Ectodermal cell (in vitro differentiated cells): Measurements from ENCODE around the gene CEP68.

Source experiments
- H3K27ac ChIP-seq: 2 replicates; pipeline ENCODE4 v1.7.0; 2013; ENCODE audit warnings: mild to moderate bottlenecking, low read depth, low read length; ENCODE audit not compliant: insufficient read depth, poor library complexity, severe bottlenecking
- H3K27me3 ChIP-seq: 2 replicates; pipeline ENCODE4 v1.7.0; 2013; ENCODE audit warnings: mild to moderate bottlenecking, low read length; ENCODE audit not compliant: insufficient read depth, control insufficient read depth, poor library complexity, severe bottlenecking
- H3K36me3 ChIP-seq: one replicate; pipeline ENCODE4 v1.7.0; 2013; ENCODE audit warnings: low read length; ENCODE audit not compliant: control insufficient read depth, insufficient read depth
- H3K4me1 ChIP-seq: one replicate; pipeline ENCODE4 v1.7.0; 2013; ENCODE audit warnings: low read length; ENCODE audit not compliant: control insufficient read depth, insufficient read depth
- H3K4me3 ChIP-seq: 2 replicates; pipeline ENCODE4 v1.7.0; 2013; ENCODE audit warnings: low read depth, low read length, control low read depth; ENCODE audit not compliant: insufficient read depth
- H3K9me3 ChIP-seq: 2 replicates; pipeline ENCODE4 v1.7.0; 2013; ENCODE audit warnings: mild to moderate bottlenecking, low read length, moderate library complexity; ENCODE audit not compliant: control insufficient read depth
- WGBS, 2 experiments: methylation state at CpG; one replicate each; pipeline ENCODE4 v1.1.7; 2013; ENCODE audit warnings: missing lambda C conversion rate in 2 of 2; 5-methylcytosine and 5-hydroxymethylcytosine counted together

The CEP68 gene

GRCh38 chr2:65079017-65079416 is 22.8 kb downstream of the CEP68 start:
- H3K9me3 ChIP-seq = no peaks in the 10 kb centered on the region
- H3K4me3 ChIP-seq = no peak overlapping the region
- H3K27me3 ChIP-seq = no peaks in the 10 kb centered on the region
- H3K4me1 ChIP-seq = no peaks in the 10 kb centered on the region
- H3K27ac ChIP-seq = no peak overlapping the region
- H3K36me3 ChIP-seq = peaks cover 27% of the 10 kb centered on the region
- WGBS, 2 experiments = 96% methylated on average over 6 of the region's 6 CpGs

DNA sequence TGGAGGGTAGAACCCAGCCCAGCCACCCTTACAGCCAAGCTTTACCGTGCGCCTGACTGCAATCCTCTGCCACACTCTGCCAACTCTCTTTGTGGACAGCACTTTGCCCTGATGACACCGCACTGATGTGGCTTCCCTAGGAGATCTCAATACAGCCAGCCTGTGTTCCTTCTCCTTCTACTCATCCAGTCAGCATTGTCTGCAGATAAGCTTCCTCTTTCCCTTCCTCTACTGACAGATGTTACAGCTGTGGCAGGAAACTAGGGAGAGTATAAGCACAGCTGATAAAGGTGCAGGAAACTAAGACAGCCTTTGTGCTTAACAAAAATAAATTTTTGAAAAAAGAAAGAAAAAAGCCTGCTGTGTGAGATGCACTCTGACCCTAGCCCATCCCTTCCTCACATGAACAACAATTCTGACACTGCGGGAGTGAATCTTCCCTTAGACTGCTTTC is 25.0 kb downstream of the CEP68 start:
- no peak overlapping the region for H3K4me3 ChIP-seq
- no peaks in the 10 kb centered on the region for H3K9me3 ChIP-seq
- no peaks in the 10 kb centered on the region for H3K4me1 ChIP-seq
- 93 to 94% methylated on average over 4 of the region's 4 CpGs for WGBS, 2 experiments
- H3K36me3 ChIP-seq = peaks cover 21% of the 10 kb centered on the region
- H3K27me3 ChIP-seq = no peaks in the 10 kb centered on the region
- H3K27ac ChIP-seq = no peak overlapping the region

DNA sequence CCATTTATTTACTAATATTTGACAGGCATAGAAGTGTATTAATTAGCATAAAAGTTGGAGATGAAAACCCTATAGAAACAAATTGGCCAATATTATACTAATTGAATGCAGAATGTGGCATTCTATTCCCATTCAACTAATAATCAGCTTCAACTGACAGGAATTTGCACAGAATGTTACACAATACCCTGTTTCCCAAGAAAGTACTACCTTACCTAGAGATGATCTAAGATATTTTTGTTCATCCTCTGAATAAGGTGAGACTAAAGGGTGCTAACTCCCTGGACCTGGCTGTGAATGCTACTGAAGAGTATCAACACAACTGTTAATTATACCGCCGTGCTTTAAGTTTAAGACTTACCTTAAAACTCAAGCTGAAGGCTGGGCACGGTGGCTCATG is 28.9 kb downstream of the CEP68 start:
- H3K36me3 ChIP-seq = peaks cover 18% of the 10 kb centered on the region
- H3K27ac ChIP-seq = no peak overlapping the region
- WGBS, 2 experiments = 92% methylated on average over 3 of the region's 3 CpGs
- no peaks in the 10 kb centered on the region for H3K9me3 ChIP-seq
- H3K4me1 ChIP-seq = no peaks in the 10 kb centered on the region
- H3K4me3 ChIP-seq = no peak overlapping the region
- no peaks in the 10 kb centered on the region for H3K27me3 ChIP-seq

- no peaks in the 10 kb centered on the region for H3K9me3 ChIP-seq
- H3K4me1 ChIP-seq = no peaks in the 10 kb centered on the region
- no peaks in the 10 kb centered on the region for H3K27me3 ChIP-seq
- no peak overlapping the region for H3K4me3 ChIP-seq
- 89 to 99% methylated on average over 4 of the region's 4 CpGs for WGBS, 2 experiments
- peaks cover 21% of the 10 kb centered on the region for H3K36me3 ChIP-seq
- no peak overlapping the region for H3K27ac ChIP-seq
Measured at GRCh38 chr2:65092791-65093190, 36.6 kb downstream of the CEP68 start.

DNA sequence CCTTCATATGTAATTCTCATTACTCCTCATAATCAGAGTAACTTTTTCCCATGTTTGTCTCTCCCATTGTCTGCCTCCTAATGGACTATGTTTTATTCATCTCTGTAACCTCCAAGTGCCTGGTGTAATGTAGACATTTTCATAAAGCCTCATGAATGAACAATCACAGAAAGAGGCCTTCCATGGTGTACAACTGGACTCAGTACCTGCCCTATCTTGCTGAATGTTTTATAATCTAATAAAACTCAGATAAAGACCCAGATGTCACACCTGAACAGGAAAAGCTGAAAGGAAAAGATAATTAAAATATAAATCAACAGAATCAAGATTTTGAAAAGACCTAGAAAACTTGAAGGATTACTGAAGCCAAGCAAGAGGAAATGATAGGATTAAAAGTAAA is 37.0 kb downstream of the CEP68 start:
- H3K27ac ChIP-seq = no peak overlapping the region
- peaks cover 21% of the 10 kb centered on the region for H3K36me3 ChIP-seq
- H3K27me3 ChIP-seq = no peaks in the 10 kb centered on the region
- no peaks in the 10 kb centered on the region for H3K4me1 ChIP-seq
- H3K9me3 ChIP-seq = no peaks in the 10 kb centered on the region
- H3K4me3 ChIP-seq = no peak overlapping the region

GRCh38 chr2:65096948-65097347 is 40.7 kb downstream of the CEP68 start:
- H3K9me3 ChIP-seq = no peaks in the 10 kb centered on the region
- H3K27me3 ChIP-seq = no peaks in the 10 kb centered on the region
- H3K36me3 ChIP-seq = peaks cover 23% of the 10 kb centered on the region
- H3K27ac ChIP-seq = no peak overlapping the region
- H3K4me1 ChIP-seq = no peaks in the 10 kb centered on the region
- 95 to 96% methylated on average over 1 of the region's 1 CpG for WGBS, 2 experiments
- H3K4me3 ChIP-seq = no peak overlapping the region

DNA sequence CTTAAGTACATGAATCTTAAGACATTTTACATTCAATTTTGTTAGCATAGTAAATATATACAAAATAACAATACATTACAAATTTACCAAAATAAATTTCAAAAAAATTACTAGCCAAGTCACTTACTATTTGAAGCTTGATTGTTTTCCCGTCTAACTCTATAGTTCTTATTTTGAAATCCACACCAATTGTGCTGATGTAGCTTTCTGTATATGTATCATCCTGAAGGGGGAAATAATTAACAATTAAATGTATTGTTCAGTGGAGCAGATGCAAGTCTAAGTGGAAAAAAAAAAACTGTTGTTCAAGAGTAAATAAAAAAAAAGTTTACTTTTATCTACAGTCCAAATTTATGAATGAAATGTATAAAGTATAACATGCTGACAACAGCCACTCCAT is 41.6 kb downstream of the CEP68 start:
- no peaks in the 10 kb centered on the region for H3K9me3 ChIP-seq
- H3K4me3 ChIP-seq = no peak overlapping the region
- H3K4me1 ChIP-seq = no peaks in the 10 kb centered on the region
- H3K27ac ChIP-seq = no peak overlapping the region
- peaks cover 23% of the 10 kb centered on the region for H3K36me3 ChIP-seq
- 100% methylated on average over 1 of the region's 1 CpG; no CpG with 5 or more reads in 1 of the 2 experiments for WGBS, 2 experiments
- H3K27me3 ChIP-seq = no peaks in the 10 kb centered on the region

- no peak overlapping the region for H3K27ac ChIP-seq
Measured at GRCh38 chr2:65098741-65099140, 42.5 kb downstream of the CEP68 start.

DNA sequence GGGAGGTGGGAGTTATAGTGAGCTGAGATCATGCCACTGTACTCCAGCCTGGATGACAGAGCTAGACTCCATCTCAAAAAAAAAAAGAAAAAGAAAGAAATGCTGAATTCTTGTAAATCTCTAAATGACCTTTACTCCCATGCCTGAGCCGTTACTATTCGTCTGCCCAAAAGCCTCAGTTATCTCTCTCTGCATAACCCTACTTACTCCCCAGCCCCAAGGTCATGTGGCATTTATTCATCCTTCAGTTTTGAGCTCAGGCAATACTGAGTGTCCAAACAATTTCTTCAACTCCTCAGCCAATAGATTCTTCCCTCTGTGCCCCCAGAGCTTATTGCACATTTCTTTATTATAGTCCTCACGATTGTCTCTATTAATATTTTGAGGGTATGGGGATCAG is 44.9 kb downstream of the CEP68 start:
- Histone ChIP-seq H3K36me3 (peaks cover 27% of the 10 kb centered on the region), H3K27ac (no peak overlapping the region), H3K4me3 (no peak overlapping the region), H3K4me1 (no peaks in the 10 kb centered on the region), H3K9me3 (no peaks in the 10 kb centered on the region), H3K27me3 (no peaks in the 10 kb centered on the region)
- 94 to 99% methylated on average over 3 of the region's 3 CpGs for WGBS, 2 experiments

More at GRCh38 chr2:65098741-65099140, 42.5 kb downstream of the CEP68 start:
- Histone ChIP-seq H3K4me1 (no peaks in the 10 kb centered on the region), H3K36me3 (peaks cover 28% of the 10 kb centered on the region), H3K27me3 (no peaks in the 10 kb centered on the region), H3K9me3 (no peaks in the 10 kb centered on the region), H3K4me3 (no peak overlapping the region)
- 92 to 96% methylated on average over 5 of the region's 5 CpGs for WGBS, 2 experiments

GRCh38 chr2:65103013-65103715 is 46.9 kb downstream of the CEP68 start:
- WGBS, 2 experiments = 94 to 98% methylated on average over 5 of the region's 6 CpGs
- peaks cover 19% of the 10 kb centered on the region for H3K36me3 ChIP-seq

More at GRCh38 chr2:65103013-65103715, 46.9 kb downstream of the CEP68 start:
- Histone ChIP-seq H3K4me1 (no peaks in the 10 kb centered on the region), H3K27ac (no peak overlapping the region), H3K9me3 (no peaks in the 10 kb centered on the region), H3K4me3 (no peak overlapping the region), H3K27me3 (no peaks in the 10 kb centered on the region)
